Spinal cord (tissue), 10 donors: ENCODE measurements around the gene DEFB114. TPM values are rescaled to one million over a fixed set of nuclear protein-coding genes. Genes with fewer than 3 reads are reported as not detected.

Source experiments
- DNase-seq, 6 donors: peaks; one replicate each; pipeline versions ENCODE4 v3.0.0 to v3.0.0-alpha.2; 2013 to 2015; ENCODE audit warnings: low spot score in 6 of 6, low read depth in 4 of 6
- H3K27ac ChIP-seq: one replicate; pipeline ENCODE4 v1.5.1; 2013; ENCODE audit warnings: low read depth, low read length, control low read depth
- H3K27me3 ChIP-seq: one replicate; pipeline ENCODE4 v1.6.1; 2013; ENCODE audit warnings: low read length; ENCODE audit not compliant: control insufficient read depth, insufficient read depth
- H3K36me3 ChIP-seq: one replicate; pipeline ENCODE4 v1.6.1; 2013; ENCODE audit warnings: low read length; ENCODE audit not compliant: control insufficient read depth, insufficient read depth
- H3K4me1 ChIP-seq: one replicate; pipeline ENCODE4 v1.6.1; 2013; ENCODE audit warnings: low read length; ENCODE audit not compliant: control insufficient read depth, insufficient read depth
- H3K4me3 ChIP-seq: one replicate; pipeline ENCODE4 v1.5.1; 2013; ENCODE audit warnings: low read depth, low read length, control low read depth
- H3K9me3 ChIP-seq: one replicate; pipeline ENCODE4 v1.6.1; 2013; ENCODE audit warnings: low read length; ENCODE audit not compliant: control insufficient read depth, insufficient read depth
- WGBS: methylation state at CpG from one replicate; pipeline ENCODE4 v1.1.5; 2013; ENCODE audit warnings: missing lambda C conversion rate; ENCODE audit not compliant: insufficient coverage; 5-methylcytosine and 5-hydroxymethylcytosine counted together
- long read RNA-seq, 4 donors: transcript quantifications; one replicate each; lab custom pipeline, GENCODE V29; 2026
- polyA plus RNA-seq, 2 donors: library from polyadenylated mRNA; unstranded; fragments of 120-200 nt; gene quantifications; one replicate each; pipeline ENCODE4 v1.2.1, GENCODE V29; 2013; ENCODE audit not compliant: insufficient read length in 2 of 2
- total RNA-seq, 2 donors: library from RNA; depleted of rRNA in 1 of 2; stranded (reverse); fragments of 120-200 nt in 1 of 2; fragments of >200 nt in 1 of 2; gene quantifications; one replicate each; pipeline versions ENCODE4 v1.2.3 to v1.2.4, GENCODE V29; 2013 to 2014
- donor health status: healthy.

Gene DEFB114, protein sequence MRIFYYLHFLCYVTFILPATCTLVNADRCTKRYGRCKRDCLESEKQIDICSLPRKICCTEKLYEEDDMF
- not detected for total RNA-seq
- not detected for polyA plus RNA-seq
- long read RNA-seq, donor 1: 0 reads
- long read RNA-seq, donor 2: 0 reads
- long read RNA-seq, donor 3: 0 reads
- long read RNA-seq, donor 4: 0 reads

- Histone ChIP-seq H3K4me1 (no peaks in the 10 kb centered on the region), H3K9me3 (no peaks in the 10 kb centered on the region), H3K36me3 (no peaks in the 10 kb centered on the region), H3K27me3 (no peaks in the 10 kb centered on the region), H3K27ac (no peak within 1 kb of the TSS), H3K4me3 (no peak within 1 kb of the TSS)
- DNase-seq: no peak
- WGBS: no CpG with 5 or more reads among the region's 2 CpGs
These were observed at the start of gene DEFB114 for GRCh38 chr6:49964064-49964463. TSS of gene DEFB114 (minus strand) at chr6:49964164. CDS start at chr6:49964105, 59 bp downstream.

DNA sequence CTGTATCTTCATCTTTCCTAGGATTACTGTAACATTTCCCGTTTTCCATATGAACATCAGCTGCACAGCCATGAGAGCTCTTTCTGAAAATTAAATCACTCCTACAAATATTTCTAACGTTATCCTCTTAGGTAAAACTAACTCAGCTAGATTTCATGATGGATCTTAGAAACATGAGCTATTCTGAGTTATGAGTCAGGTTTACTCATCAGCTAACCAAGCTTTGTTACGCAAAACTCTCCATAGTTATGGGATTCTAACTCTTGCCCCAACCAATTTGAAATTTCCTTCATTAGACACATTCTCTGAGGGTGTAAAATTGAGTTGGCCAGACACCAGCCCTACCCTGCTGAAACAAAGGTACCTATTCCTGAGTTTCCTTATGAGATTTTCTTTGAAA lies 43.9 kb upstream of the DEFB114 start:
- Histone ChIP-seq H3K27me3 (no peaks in the 10 kb centered on the region), H3K36me3 (no peaks in the 10 kb centered on the region), H3K27ac (no peak overlapping the region), H3K4me3 (no peak overlapping the region), H3K4me1 (no peaks in the 10 kb centered on the region), H3K9me3 (no peaks in the 10 kb centered on the region)
- 100% methylated on average over 1 of the region's 3 CpGs for WGBS
- no peak for DNase-seq

DNA sequence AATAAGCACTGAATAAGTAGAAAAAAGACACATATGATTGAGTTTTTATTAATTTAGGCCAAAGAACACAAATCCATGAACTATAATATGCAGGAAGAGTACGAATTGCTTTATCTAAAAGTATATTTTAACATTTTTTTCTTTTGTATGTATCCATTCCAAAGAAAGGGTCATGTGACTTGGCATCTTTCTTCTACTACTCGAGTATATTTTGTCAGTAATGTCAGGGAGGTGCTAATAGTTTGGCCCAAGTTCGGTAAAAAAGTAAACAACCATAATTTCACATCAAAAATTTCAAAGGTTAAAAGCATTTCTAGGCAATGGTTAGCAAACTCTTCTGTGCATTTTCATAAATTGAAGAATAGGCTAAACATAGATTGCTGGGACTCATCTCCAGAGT lies 39.2 kb upstream of the DEFB114 start:
- DNase-seq: no peak
- Histone ChIP-seq H3K9me3 (no peaks in the 10 kb centered on the region), H3K36me3 (no peaks in the 10 kb centered on the region), H3K4me1 (no peaks in the 10 kb centered on the region), H3K27me3 (no peaks in the 10 kb centered on the region), H3K27ac (no peak overlapping the region), H3K4me3 (no peak overlapping the region)
- no CpG with 5 or more reads among the region's 3 CpGs for WGBS

DNA sequence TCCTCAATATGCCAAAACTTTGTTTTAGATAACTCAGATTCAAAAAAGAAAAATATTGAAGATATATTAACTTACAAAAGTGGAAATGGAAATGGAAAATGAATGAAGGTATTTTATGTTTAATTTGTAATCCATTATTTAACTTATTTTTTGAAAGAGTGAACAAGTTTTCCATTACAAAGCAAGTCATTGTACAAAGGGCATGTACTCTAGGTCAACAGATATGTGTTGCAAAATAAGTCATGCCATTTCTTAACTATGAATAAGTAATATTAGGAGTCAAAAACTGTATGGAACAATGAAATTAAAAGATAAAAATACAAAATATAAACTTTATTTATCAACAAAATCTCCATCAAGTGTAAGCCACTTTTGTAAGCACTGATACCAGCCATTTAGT lies 31.3 kb upstream of the DEFB114 start:
- no peaks in the 10 kb centered on the region for H3K36me3 ChIP-seq
- H3K4me3 ChIP-seq: no peak overlapping the region
- H3K27ac ChIP-seq: no peak overlapping the region
- H3K9me3 ChIP-seq: no peaks in the 10 kb centered on the region
- no peaks in the 10 kb centered on the region for H3K27me3 ChIP-seq
- no peak for DNase-seq
- no peaks in the 10 kb centered on the region for H3K4me1 ChIP-seq

GRCh38 chr6:49988900-49989299 lies 24.9 kb upstream of the DEFB114 start:
- no peaks in the 10 kb centered on the region for H3K9me3 ChIP-seq
- 70% methylated on average over 2 of the region's 2 CpGs for WGBS
- no peak overlapping the region for H3K27ac ChIP-seq
- H3K4me1 ChIP-seq: no peaks in the 10 kb centered on the region
- H3K36me3 ChIP-seq: no peaks in the 10 kb centered on the region
- no peak for DNase-seq
- no peak overlapping the region for H3K4me3 ChIP-seq
- no peaks in the 10 kb centered on the region for H3K27me3 ChIP-seq

DNA sequence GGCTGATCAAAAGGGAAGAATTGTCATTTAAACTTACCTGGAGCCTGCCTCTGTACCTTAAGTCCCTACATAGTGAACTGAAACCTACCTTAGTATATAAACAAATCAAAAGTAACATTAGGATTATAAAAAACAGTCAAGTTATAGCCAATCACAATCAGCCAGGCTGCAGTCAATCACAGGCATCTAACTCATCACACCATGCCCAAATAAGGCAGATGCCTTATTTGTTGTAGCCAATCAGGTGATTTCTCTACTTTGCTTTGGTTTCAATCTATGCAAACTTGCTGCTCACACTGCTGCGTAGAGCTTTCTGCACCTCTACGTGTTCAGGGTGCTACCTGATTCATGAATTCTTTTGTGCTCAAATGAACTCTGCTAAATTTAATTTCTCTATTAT lies 23.8 kb upstream of the DEFB114 start:
- Histone ChIP-seq H3K4me3 (no peak overlapping the region), H3K9me3 (no peaks in the 10 kb centered on the region), H3K36me3 (no peaks in the 10 kb centered on the region), H3K27ac (no peak overlapping the region), H3K27me3 (no peaks in the 10 kb centered on the region), H3K4me1 (no peaks in the 10 kb centered on the region)
- DNase-seq: no peak
- 73% methylated on average over 2 of the region's 2 CpGs for WGBS

DNA sequence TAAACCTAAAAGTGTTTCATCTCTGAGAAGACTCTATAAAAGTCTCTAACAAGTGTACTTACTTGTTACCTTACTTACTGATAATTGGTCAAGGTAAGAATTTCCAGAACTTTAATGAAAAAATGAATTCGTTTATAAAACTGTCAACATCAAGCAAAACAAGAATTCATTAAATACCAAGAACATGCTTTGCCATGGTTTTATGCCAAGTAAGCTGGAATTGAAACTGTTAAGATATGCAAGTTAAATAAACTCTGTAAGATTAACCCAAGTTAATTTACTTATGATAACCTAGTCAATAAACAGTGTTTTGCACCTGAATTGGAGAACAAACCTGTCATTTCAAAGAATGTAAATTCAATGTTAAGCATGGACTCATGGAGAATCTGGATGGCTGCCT lies 22.6 kb upstream of the DEFB114 start:
- no peak overlapping the region for H3K4me3 ChIP-seq
- no peaks in the 10 kb centered on the region for H3K4me1 ChIP-seq
- no peak overlapping the region for H3K27ac ChIP-seq
- no peaks in the 10 kb centered on the region for H3K36me3 ChIP-seq
- H3K9me3 ChIP-seq: no peaks in the 10 kb centered on the region
- WGBS: no CpG with 5 or more reads among the region's 1 CpG
- DNase-seq: no peak
- no peaks in the 10 kb centered on the region for H3K27me3 ChIP-seq

DNA sequence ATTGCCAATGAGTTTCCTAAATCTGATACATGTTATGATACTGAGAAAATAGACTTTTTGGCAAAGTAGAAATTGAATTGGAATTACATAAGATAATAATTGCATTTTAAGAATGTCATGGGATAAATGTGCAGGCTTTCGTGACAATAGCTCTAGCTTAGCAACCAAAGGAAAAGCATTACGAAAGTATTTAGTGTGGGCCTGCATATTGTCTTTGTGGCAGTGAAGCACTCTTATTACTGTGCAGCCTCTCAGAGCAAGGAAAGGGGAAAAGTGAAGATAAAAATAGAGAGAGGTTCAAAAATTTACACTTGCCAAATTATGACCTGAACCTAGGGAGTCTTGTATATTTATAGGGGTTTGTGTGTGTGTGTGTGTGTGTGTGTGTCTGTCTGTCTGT lies 18.1 kb upstream of the DEFB114 start:
- no peak for DNase-seq

GRCh38 chr6:49980898-49981297 lies 16.9 kb upstream of the DEFB114 start:
- DNase-seq: no peak
- Histone ChIP-seq H3K4me3 (no peak overlapping the region), H3K4me1 (no peaks in the 10 kb centered on the region), H3K36me3 (no peaks in the 10 kb centered on the region), H3K27ac (no peak overlapping the region), H3K9me3 (no peaks in the 10 kb centered on the region), H3K27me3 (no peaks in the 10 kb centered on the region)
- 83% methylated on average over 1 of the region's 1 CpG for WGBS

More for the DNA sequence above, 18.1 kb upstream of the DEFB114 start:
- Histone ChIP-seq H3K27me3 (no peaks in the 10 kb centered on the region), H3K9me3 (no peaks in the 10 kb centered on the region), H3K36me3 (no peaks in the 10 kb centered on the region), H3K4me3 (no peak overlapping the region), H3K4me1 (no peaks in the 10 kb centered on the region), H3K27ac (no peak overlapping the region)
- 89% methylated on average over 2 of the region's 2 CpGs for WGBS

DNA sequence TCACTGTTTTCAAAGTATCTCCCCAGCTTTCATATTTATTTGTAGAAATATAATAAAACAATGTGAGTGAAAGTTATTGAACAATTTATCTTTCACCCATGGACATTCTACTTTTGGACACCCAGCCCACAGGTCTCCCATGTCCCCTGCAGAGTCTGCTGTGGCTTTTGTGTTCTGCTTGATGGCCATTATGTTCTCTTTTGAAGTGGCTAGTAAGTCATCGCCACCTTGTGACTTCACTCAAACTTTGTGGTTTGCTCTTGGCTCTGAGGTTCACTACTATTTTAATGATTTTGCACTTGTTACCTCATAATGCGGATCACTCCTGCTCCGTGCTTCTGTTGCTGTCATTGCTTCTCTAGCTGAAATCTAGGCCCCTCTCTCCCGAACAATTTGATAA lies 15.6 kb upstream of the DEFB114 start:
- no peak overlapping the region for H3K4me3 ChIP-seq
- H3K4me1 ChIP-seq: no peaks in the 10 kb centered on the region
- WGBS: 92% methylated on average over 3 of the region's 4 CpGs
- no peaks in the 10 kb centered on the region for H3K36me3 ChIP-seq
- H3K27me3 ChIP-seq: no peaks in the 10 kb centered on the region
- no peaks in the 10 kb centered on the region for H3K9me3 ChIP-seq
- no peak overlapping the region for H3K27ac ChIP-seq
- no peak for DNase-seq
